ENCODE data around the gene ELL2.
"Not testable (repeated sequence)": the region's sequence is repeated elsewhere in the genome, so short reads cannot be mapped to it uniquely, and the experiment has no call there.

The ELL2 gene

DNA sequence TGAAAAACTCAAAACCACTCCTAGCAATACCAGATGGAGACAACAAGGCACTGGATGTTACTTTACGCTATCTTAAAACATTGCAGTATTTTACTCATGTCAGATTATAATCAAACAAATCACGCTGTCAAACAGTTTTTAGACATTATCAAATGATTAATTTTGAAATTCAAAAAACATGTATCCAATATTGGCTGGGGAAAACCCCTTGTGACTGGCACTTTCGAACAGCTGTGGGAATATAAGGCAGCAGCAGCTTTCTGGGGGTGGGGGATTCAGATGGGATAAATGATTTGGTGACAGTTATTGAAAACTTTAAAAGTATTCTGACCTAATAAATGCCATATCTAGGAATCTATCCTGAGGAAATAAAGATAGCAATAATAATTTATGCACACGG is 28.7 kb downstream of the ELL2 start:
- POLR2A ChIA-PET: no interaction called here
- CTCF ChIA-PET: interaction anchor here (1.0 to 1.2 kb wide), 2 partner anchors 71 to 403 kb away, joined by 3 read pairs; no protein-coding TSS in a partner anchor
- TF ChIP-seq, protein P1, sequence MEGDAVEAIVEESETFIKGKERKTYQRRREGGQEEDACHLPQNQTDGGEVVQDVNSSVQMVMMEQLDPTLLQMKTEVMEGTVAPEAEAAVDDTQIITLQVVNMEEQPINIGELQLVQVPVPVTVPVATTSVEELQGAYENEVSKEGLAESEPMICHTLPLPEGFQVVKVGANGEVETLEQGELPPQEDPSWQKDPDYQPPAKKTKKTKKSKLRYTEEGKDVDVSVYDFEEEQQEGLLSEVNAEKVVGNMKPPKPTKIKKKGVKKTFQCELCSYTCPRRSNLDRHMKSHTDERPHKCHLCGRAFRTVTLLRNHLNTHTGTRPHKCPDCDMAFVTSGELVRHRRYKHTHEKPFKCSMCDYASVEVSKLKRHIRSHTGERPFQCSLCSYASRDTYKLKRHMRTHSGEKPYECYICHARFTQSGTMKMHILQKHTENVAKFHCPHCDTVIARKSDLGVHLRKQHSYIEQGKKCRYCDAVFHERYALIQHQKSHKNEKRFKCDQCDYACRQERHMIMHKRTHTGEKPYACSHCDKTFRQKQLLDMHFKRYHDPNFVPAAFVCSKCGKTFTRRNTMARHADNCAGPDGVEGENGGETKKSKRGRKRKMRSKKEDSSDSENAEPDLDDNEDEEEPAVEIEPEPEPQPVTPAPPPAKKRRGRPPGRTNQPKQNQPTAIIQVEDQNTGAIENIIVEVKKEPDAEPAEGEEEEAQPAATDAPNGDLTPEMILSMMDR (IDR thresholded peaks at IDR 0.05; ENCODE audit: control extremely low read depth, extremely low read depth, low read depth, missing control alignments): no peak
- no peak for DNase-seq (ENCODE audit: extremely low spot score)

DNA sequence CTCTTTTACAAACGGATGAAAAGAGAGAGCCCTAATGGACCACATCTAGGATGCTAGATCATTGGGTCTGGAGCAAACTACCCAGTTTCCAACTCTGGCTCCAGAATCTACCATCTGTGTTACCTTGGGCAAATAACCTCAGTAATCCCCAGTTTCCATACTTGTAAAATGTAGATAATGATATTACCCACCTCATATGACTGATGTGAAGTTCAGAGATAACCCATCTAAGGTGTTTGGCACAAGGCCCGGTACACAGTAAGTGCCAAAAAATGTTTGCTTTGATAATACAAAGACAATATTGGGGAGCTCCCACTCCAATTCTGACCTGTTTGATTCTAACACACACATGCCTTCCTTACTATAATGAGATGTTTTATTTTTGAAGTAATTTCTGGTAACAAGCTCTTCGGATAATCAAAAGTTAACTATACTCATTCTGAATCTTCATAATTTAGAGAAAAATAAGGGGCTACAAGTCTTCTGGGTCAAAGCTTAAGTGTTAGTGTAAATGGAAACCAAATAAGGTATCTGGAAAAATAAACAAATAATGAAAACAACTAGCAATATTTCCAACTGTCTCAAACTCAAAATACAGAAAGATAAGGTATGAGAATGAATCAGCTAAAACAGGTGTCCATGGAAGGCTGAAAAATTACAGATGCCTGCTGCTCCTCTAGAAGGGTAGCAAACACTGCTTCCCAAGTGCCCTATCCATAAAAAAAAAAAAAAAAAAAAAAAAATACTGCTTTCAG is 30.4 kb downstream of the ELL2 start:
- POLR2A ChIA-PET: no interaction called here
- TF ChIP-seq, protein P1 (IDR thresholded peaks at IDR 0.05; ENCODE audit: control extremely low read depth, extremely low read depth, low read depth, missing control alignments): no peak
- CTCF ChIA-PET: interaction anchor here (1.3 to 1.8 kb wide), 3 partner anchors 10 to 16 kb away, joined by 3 to 10 read pairs (median 4); no protein-coding TSS in a partner anchor
- no peak for DNase-seq (ENCODE audit: extremely low spot score)

DNA sequence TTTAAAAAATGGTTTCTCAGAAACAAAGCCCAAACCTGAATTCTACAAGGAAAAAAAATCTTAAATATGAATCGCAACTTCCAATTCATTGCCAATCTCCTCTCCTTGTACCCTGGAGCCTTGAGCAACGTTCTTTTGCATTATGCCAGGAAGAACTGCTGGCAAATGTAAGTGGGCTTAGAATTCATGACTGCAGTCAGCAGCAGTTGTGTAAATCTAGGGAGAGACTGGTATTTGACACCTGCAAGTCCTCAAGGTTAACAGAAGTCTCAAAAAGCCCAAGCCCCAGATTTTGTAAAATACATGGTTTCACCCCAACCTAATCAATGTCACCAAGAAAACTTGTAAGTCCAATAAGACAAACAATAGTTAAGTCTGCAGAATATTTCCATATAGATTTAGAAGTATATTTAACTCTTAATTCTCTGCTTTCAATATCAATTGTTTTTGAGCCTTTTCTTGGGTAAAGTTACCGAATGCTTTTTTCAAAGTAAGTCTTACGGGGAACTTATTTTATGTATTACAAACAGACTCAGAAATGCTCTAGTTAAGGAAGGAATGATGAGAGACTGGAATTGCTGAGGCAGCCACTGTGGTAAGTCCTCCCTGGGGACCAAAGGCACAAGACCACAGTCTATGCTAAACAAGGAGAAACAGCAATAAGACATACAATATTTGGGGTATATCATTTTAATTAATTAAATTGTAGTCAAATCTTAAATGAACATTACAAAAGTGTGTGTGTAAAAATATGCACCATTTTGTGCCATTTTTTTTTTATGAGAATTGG is 31.3 kb downstream of the ELL2 start:
- TF ChIP-seq, protein P1 (IDR thresholded peaks at IDR 0.05; ENCODE audit: control extremely low read depth, extremely low read depth, low read depth, missing control alignments): no peak
- CTCF ChIA-PET: no interaction called here
- POLR2A ChIA-PET: no interaction called here
- no peak for DNase-seq (ENCODE audit: extremely low spot score)

DNA sequence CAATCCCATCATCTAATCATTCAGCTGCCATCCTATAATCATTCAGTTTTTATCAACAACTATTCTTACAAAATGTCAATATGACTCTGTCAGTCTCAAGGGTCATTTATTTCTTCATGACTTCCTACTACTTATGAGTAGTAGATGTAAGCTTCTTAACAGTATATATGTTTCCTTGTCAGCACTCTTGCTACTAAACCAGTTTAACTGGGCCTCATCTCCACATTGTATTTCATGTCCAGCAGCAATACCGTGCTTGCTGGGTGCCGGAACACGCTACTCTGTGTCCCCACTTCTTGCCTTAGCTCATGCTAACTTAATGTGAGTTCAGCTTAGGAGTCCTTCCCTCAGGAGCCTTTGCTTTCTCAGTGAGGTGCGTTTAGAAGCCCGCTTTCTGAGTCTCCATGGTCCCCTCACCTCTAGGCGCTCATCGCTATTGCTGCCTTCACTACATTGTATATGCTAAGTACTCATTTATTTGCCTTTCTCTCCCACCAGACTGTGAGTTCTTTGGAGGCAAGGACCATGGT is 32.9 kb downstream of the ELL2 start:
- CTCF ChIA-PET: interaction anchor here (0.7 to 1.3 kb wide), 6 partner anchors 8 to 25 kb away, joined by 3 to 4 read pairs (median 4); no protein-coding TSS in a partner anchor
- TF ChIP-seq, protein P1 (IDR thresholded peaks at IDR 0.05; ENCODE audit: control extremely low read depth, extremely low read depth, low read depth, missing control alignments): no peak
- no peak for DNase-seq (ENCODE audit: extremely low spot score)
- POLR2A ChIA-PET: interaction anchor here (0.7 to 1.0 kb wide), 2 partner anchors 57 to 1233 kb away, joined by 3 to 4 read pairs; no protein-coding TSS in a partner anchor

DNA sequence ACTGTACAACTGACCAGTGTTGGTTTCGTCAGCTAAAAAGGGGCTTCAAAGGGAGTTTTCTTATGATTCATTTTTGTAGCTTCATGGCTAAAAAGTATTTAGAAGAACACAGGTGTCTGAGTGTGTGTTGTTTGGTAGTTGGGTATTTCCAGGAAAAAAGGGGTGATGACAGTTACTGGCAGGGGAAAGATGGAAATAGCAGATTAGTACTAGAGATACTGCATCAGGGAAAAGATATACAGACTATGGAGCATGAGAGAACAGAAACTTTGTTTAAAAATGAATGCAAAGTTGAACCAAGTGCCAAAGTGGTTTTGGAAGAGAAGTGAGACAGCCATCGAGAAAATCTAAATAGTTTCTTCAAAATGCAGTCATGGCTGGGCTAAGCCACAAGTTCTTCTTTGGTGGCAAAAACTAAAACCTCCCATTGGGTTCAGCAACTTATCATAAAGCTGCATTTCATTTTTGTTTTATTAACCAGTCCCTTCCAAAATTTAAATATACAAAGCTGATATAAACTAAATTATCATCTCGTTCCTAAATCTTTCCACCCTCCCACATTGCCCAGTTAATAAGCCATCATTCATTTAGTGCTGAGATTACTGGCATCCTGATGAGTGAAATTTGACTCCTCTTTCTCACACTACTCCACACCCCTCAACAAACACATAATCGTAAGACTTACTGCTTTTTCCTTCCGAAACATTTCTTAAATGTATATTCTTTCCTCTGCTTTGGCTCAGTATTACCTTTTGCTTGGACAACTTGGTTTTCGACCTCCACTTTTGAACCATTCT is 33.5 kb downstream of the ELL2 start:
- peak; percentile 30 for DNase-seq (ENCODE audit: extremely low spot score)

DNA sequence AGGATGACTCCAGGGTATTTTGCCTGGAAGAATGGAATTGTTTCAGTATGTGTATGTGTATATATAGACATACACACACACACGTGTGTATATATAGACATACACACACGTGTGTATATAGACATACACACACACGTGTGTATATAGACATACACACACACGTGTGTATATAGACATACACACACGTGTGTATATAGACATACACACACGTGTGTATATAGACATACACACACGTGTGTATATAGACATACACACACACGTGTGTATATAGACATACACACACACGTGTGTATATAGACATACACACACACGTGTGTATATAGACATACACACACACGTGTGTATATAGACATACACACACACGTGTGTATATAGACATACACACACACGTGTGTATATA is 34.4 kb downstream of the ELL2 start:
- DNase-seq (ENCODE audit: extremely low spot score); CTCF ChIA-PET: not testable (repeated sequence)
- POLR2A ChIA-PET: interaction anchor here (1.0 kb wide), 1 partner anchor 32 kb away, joined by 3 read pairs; no protein-coding TSS in a partner anchor

More for the DNA sequence above, 33.5 kb downstream of the ELL2 start:
- ChIA-PET POLR2A (interaction anchor here (0.7 to 1.0 kb wide), 3 partner anchors 31 to 1232 kb away, joined by 3 to 4 read pairs (median 3); no protein-coding TSS in a partner anchor), CTCF (interaction anchor here (0.7 to 1.3 kb wide), 6 partner anchors 8 to 24 kb away, joined by 3 to 4 read pairs (median 4); no protein-coding TSS in a partner anchor)
- TF ChIP-seq, protein P1 (IDR thresholded peaks at IDR 0.05; ENCODE audit: control extremely low read depth, extremely low read depth, low read depth, missing control alignments): no peak

Data from GM10248 (cell line).